ENCODE measurements around the gene ABCB8.

The ABCB8 gene

GRCh38 chr7:151014950-151015349, 13.3 kb upstream of the ABCB8 start:
- ATAC-seq (ENCODE audit: low read depth) (peak; percentile 47; the same call in 1 of the 3 replicates), DNase-seq (ENCODE audit: low spot score) (peak; percentile 60)
- TF ChIP-seq CTCF (IDR thresholded peaks at IDR 0.05; ENCODE audit: poor library complexity, severe bottlenecking): no peak
- H3K4me3 ChIP-seq (ENCODE audit: severe bottlenecking): no peak overlapping the region
- peaks cover 12% of the 10 kb centered on the region for H3K27me3 ChIP-seq (ENCODE audit: insufficient read depth, poor library complexity, severe bottlenecking)
- H3K36me3 ChIP-seq (ENCODE audit: low read depth): no peaks in the 10 kb centered on the region
- no peaks in the 10 kb centered on the region for H3K4me1 ChIP-seq (ENCODE audit: insufficient read depth, poor library complexity, severe bottlenecking)
- H3K27ac ChIP-seq (ENCODE audit: poor library complexity, severe bottlenecking): no peak overlapping the region
- H3K9me3 ChIP-seq (ENCODE audit: severe bottlenecking): no peaks in the 10 kb centered on the region

GRCh38 chr7:151015967-151016366, 12.3 kb upstream of the ABCB8 start:
- H3K27me3 ChIP-seq (ENCODE audit: insufficient read depth, poor library complexity, severe bottlenecking): peaks cover 12% of the 10 kb centered on the region

GRCh38 chr7:151016505-151016904, 11.7 kb upstream of the ABCB8 start:
- no peak for TF ChIP-seq CTCF (IDR thresholded peaks at IDR 0.05; ENCODE audit: poor library complexity, severe bottlenecking)
- H3K27ac ChIP-seq (ENCODE audit: poor library complexity, severe bottlenecking): no peak overlapping the region
- ATAC-seq (ENCODE audit: low read depth) (no peak), DNase-seq (ENCODE audit: low spot score) (peak; percentile 46)
- no peaks in the 10 kb centered on the region for H3K9me3 ChIP-seq (ENCODE audit: severe bottlenecking)
- no peaks in the 10 kb centered on the region for H3K4me1 ChIP-seq (ENCODE audit: insufficient read depth, poor library complexity, severe bottlenecking)
- no peak overlapping the region for H3K4me3 ChIP-seq (ENCODE audit: severe bottlenecking)
- no peaks in the 10 kb centered on the region for H3K36me3 ChIP-seq (ENCODE audit: low read depth)
- peaks cover 12% of the 10 kb centered on the region for H3K27me3 ChIP-seq (ENCODE audit: insufficient read depth, poor library complexity, severe bottlenecking)

More at GRCh38 chr7:151015967-151016366, 12.3 kb upstream of the ABCB8 start:
- Histone ChIP-seq H3K36me3 (ENCODE audit: low read depth) (no peaks in the 10 kb centered on the region), H3K27ac (ENCODE audit: poor library complexity, severe bottlenecking) (no peak overlapping the region), H3K9me3 (ENCODE audit: severe bottlenecking) (no peaks in the 10 kb centered on the region), H3K4me1 (ENCODE audit: insufficient read depth, poor library complexity, severe bottlenecking) (no peaks in the 10 kb centered on the region), H3K4me3 (ENCODE audit: severe bottlenecking) (no peak overlapping the region)
- ATAC-seq (ENCODE audit: low read depth) (no peak), DNase-seq (ENCODE audit: low spot score) (peak; percentile 29)
- TF ChIP-seq CTCF (IDR thresholded peaks at IDR 0.05; ENCODE audit: poor library complexity, severe bottlenecking): no peak

- Histone ChIP-seq H3K27ac (ENCODE audit: poor library complexity, severe bottlenecking) (no peak overlapping the region), H3K4me1 (ENCODE audit: insufficient read depth, poor library complexity, severe bottlenecking) (no peaks in the 10 kb centered on the region), H3K4me3 (ENCODE audit: severe bottlenecking) (no peak overlapping the region), H3K9me3 (ENCODE audit: severe bottlenecking) (no peaks in the 10 kb centered on the region), H3K36me3 (ENCODE audit: low read depth) (no peaks in the 10 kb centered on the region), H3K27me3 (ENCODE audit: insufficient read depth, poor library complexity, severe bottlenecking) (peaks cover 12% of the 10 kb centered on the region)
- no peak for ATAC-seq (ENCODE audit: low read depth)
- no peak for TF ChIP-seq CTCF (IDR thresholded peaks at IDR 0.05; ENCODE audit: poor library complexity, severe bottlenecking)
- peak; percentile 38 for DNase-seq (ENCODE audit: low spot score)
These were observed 11.3 kb upstream of the ABCB8 start for GRCh38 chr7:151016942-151017341.

- peak; percentile 61 for DNase-seq (ENCODE audit: low spot score)
- H3K27me3 ChIP-seq (ENCODE audit: insufficient read depth, poor library complexity, severe bottlenecking): peaks cover 12% of the 10 kb centered on the region
- no peak for ATAC-seq (ENCODE audit: low read depth)
- H3K4me3 ChIP-seq (ENCODE audit: severe bottlenecking): no peak overlapping the region
- no peaks in the 10 kb centered on the region for H3K4me1 ChIP-seq (ENCODE audit: insufficient read depth, poor library complexity, severe bottlenecking)
- no peaks in the 10 kb centered on the region for H3K36me3 ChIP-seq (ENCODE audit: low read depth)
- no peaks in the 10 kb centered on the region for H3K9me3 ChIP-seq (ENCODE audit: severe bottlenecking)
- no peak overlapping the region for H3K27ac ChIP-seq (ENCODE audit: poor library complexity, severe bottlenecking)
- no peak for TF ChIP-seq CTCF (IDR thresholded peaks at IDR 0.05; ENCODE audit: poor library complexity, severe bottlenecking)
These were observed 10.8 kb upstream of the ABCB8 start for GRCh38 chr7:151017370-151017952.
